COR-L47 (cell line): Measurements from ENCODE around the gene MAN1B1.

Experiments
- DNase-seq: peaks from one replicate; lab custom pipeline; 2025; lab: John Stamatoyannopoulos, UW

The MAN1B1 gene

DNA sequence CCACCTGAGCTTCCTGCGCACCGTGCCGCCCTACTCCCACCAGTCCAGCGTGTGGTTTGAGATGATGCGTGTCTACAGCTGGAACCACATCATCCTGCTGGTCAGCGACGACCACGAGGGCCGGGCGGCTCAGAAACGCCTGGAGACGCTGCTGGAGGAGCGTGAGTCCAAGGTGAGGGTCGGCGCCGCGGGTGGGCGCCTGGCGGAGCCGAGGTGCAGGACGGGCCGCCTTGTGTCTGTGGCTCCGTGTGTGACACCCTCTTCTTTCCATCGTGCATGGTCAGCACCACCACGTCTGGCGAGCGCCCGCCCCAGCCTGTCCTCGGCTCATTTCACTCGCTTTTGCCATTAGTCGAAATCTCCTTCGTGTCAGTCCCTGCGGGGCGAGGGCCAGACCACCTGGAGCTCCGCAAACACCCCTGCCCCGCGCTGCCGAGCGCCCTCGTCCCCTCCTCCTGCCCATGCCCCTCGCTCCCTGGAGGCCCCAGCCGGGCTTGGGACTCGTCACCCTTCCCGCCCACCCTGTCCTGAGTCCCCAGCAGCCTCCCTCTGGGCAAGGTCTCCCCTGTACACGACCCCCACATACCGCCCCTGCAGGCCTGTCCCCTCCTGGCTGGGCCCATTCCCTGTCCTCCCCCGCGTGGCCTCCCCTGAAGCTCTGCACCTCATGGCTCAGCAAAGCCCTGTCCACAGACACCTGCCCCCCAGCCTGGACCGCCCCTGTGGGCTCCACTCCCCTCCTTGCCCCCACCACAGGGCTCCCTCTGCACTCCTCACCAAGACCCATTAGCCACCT, 59.1 kb downstream of the MAN1B1 start:
- no peak for DNase-seq

DNA sequence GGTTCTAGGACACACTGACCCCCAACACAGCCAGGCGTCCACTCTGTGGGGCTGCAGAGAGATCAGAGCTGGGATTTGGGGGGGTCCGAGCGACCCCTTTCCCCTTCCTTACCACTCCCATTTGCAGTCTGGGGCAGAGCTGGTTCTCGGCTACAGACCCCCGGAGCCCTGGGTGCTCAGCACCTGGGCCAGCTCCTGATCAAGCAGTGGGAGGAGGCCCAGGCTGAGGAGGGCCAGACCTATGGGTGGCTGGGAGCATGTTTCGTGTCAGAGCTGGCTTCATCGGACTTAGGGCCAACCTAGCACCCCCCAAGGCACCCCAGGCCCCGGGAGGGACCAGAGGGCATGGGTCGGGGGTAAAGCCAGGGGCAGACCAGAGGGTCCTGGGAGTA, 59.7 kb downstream of the MAN1B1 start:
- no peak for DNase-seq

DNA sequence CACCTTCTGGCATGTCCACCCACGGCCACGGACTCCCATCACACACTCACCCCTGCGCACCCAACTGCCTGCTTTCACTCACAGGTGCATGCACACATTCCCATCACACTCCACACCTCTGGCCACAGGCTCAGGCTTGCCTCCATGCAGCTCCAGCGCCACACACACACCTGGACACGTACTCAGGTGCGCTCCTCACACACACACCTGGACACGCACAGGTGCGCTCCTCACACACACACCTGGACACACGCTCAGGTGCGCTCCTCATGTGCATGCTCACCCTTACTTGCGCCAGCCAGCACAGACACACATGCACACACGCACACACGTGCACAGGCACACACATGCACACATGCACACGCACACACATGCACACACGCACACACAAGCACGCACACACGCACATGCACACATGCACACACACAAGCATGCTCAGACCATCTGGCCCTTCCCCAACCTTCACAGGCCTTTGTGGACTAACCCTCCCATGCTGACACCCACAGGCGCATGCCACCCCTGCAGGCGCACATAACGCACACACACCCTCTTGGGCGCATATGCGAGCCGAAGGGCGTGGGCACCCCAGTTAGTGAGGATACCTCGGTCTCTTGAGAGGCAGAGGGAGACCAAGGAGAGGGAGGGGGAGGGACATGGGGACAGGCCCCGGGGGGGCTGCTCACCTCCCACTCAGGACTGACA, 60.5 kb downstream of the MAN1B1 start:
- no peak for DNase-seq

DNA sequence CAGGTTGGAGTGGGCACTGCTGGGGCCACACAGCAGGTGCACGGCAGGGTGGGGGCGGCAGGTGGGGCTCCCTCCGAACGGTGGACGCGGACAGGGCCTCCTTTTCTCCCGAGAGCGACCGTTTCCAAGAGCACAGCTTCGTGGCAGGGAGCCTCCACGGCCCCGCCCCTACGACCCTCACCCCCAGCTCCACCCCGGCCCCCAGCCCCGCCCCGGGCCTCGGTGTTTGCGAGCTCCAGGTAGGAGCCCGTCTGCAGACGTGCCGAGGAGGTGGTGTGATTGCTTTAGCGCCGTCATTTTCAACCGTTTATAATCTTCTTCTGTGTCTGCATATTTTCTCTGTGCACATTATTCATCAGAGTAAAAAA, 61.0 kb downstream of the MAN1B1 start:
- no peak for DNase-seq

DNA sequence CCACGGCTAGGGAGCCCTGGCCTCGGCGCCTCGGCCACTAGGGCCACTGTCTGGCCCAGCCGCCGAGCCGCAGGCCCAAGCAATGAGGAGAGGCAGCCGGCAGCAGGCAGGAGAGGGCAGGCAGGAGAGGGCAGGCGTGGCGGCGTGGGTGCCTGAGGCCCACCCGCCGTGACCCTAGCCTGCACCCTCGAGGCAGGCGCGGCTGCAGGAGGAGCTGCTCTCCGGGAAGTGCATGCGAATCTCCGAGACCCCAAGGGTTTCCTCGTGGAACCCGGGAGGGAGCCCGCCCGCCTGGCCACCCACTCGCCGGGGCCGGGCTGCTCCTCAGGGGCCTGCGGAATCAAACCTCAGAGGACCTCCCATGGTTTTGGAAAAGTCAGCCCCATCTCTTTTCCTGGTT, 61.5 kb downstream of the MAN1B1 start:
- DNase-seq = no peak

DNA sequence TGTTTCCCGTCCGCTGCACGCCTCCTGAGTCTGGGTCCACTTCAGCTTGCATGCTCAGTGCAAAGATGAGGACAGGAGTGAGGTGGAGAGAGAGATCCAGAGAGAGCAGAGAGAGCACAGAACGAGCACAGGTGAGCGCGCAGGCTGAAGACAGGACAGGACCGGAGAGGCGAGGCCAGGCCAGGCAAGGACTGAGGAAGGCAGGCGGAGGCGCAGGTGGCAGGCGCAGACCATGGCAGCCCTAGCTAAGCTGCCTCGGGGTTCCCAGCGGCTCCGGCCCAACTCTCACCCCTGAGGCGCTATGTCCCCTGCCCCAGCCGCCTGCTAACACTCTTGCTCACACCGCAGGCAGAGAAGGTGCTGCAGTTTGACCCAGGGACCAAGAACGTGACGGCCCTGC, 61.9 kb downstream of the MAN1B1 start:
- no peak for DNase-seq

DNA sequence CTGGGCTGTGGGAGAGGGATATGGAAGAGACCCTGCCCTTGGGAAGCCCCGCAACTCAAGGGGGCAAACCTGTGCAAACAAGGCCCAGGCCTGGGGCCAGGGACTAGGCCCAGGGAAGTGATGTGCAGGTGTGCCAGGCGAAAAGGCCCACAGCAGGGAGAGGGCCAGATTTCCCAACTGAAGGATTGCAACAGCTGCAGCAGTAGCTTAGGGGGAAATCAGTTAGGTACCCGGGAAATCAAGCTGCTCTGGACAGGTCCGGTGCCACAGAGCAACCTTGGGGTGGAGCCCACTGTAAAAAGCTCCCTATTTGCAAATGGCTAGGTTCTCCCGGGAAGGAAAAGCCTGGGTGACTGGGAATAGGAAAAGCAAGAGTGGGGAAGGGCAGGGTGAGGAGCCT, 62.6 kb downstream of the MAN1B1 start:
- DNase-seq = no peak

DNA sequence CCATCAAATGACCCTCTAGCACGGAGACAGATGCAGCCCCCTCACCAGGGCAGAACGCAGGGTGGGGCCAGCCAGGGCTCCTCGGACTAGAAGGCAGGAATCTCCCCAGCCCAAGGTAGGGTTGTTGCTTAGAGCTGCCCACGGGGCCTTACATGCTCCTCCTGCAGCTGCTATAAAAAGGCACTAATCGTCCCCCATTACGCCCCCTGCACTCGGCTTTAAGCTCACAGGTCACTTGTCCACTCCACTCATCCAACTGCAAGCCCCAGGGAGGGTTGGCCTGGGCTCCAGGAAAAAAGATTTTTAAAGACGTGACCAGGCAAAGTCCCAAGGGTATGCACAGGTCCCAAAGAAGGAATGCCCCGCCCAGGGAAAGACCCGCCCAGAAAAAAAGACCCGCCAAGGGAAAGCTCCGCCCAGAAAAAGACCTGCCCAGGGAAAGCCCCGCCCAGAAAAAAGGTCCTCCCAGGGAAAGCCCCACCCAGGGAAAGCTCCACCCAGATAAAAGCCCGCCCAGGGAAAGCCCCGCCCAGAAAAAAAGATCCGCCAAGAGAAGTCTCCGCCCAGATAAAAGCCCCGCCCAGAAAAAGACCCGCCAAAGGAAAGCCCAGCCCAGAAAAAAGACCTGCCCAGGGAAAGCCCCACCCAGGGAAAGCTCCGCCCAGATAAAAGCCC, 63.3 kb downstream of the MAN1B1 start:
- no peak for DNase-seq

DNA sequence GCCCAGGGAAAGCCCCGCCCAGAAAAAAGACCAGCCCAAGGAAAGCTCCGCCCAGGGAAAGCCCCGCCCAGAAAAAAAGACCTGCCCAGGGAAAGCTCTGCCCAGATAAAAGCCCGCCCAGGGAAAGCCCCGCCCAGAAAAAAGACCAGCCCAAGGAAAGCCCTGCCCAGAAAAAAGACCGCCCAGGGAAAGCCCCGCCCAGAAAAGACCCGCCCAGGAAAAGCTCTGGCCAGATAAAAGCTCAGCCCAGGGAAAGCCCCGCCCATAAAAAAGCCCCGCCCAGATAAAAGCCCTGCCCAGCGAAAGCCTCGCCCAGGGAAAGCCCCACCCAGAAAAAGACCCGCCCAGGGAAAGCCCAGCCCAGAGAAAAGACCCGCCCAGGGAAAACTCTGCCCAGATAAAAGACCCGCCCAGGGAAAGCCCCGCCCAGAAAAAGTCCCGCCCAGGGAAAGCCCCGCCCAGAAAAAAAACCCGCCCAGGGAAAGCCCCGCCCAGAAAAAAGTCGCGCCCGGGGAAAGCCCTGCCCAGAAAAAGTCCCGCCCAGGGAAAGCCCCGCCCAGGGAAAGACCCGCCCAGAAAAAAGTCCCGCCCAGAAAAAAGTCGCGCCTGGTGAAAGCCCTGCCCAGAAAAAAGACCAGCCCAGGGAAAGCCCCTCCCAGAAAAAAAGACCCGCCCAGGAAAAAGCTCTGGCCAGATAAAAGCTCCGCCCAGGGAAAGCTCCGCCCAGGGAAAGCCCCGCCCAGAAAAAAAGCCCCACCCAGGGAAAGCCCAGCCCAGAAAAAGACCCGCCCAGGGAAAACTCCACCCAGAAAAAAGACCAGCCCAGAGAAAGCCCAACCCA, 64.1 kb downstream of the MAN1B1 start:
- no peak for DNase-seq

DNA sequence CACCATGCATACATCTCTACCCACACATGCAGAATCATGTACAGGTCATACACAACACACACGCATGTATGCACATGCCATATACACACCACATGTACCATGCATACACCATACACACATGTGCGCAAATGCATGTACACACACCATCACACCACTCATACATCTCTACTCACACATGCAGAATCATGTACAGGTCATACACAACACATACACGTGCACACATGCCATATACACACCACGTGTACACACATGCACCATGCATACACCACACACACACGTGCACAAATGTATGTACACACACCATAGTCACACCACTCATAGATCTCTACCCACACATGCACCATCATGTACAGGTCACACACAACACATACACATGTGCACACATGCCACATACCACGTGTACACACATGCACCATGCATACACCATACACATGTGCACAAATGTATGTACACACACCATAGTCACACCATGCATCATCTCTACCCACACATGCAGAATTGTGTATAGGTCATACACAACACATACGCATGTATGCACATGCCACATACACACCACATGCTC, 66.1 kb downstream of the MAN1B1 start:
- DNase-seq = no peak

DNA sequence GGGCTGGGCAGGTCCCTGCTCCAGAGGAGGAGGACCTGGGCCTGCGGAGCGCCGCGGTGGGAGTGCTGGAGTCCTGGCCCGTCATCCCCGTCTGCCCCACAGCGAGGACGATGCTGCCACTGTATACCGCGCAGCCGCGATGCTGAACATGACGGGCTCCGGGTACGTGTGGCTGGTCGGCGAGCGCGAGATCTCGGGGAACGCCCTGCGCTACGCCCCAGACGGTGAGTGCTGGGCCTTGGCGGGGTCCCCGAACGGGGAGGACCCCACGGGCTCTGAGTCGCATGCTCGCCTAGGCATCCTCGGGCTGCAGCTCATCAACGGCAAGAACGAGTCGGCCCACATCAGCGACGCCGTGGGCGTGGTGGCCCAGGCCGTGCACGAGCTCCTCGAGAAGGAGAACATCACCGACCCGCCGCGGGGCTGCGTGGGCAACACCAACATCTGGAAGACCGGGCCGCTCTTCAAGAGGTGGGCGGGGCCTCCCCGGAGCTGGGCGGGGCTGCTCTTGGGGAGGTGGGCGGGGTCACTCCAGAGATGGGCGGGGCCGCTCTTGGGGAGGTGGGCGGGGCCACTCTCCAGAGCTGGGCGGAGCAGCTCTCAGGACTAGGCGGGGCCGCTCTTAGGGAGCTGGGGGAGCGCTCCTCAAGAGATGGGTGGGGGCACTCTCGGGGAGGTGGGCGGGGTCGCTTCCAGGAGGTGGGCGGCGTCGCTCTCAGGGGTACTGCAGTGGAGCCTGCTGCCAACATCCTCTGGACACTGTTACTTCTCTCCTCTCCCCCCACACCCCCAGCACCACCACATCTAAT, 70.0 kb downstream of the MAN1B1 start:
- no peak for DNase-seq

DNA sequence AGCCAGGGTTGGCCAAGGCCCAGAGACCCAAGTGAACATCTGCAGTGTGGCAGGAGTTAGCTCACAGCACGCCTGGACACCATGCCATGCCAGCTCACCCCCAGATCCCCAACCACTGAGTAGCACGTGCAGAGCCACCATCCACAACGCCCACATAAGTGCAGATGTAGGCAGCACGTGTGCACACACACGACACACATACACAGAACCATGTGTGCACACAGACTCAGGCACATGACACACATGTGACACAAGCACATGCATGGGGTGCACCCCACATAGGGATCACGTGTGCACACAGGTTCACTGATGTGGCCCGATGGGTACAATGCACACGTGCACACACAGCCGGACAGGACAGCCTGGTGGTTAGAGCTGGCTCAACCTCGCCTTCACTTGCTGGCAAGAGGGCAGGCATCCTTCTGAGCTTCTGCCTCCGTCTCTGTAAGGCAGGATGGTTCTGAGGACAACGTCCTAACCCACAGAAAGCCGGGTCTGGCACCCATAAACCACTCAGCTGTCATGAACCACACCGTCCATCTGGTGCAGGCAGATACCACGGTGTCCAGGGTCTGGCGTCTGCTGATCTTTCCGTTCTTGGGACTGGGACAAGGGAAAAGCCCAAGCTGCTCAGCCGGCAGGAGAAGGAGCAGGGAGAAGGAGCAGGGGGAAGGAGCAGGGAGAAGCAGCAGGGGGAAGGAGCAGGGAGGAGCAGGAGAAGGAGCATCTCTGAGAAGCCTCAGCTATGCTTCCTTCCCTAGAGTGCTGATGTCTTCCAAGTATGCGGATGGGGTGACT, 71.0 kb downstream of the MAN1B1 start:
- no peak for DNase-seq

DNA sequence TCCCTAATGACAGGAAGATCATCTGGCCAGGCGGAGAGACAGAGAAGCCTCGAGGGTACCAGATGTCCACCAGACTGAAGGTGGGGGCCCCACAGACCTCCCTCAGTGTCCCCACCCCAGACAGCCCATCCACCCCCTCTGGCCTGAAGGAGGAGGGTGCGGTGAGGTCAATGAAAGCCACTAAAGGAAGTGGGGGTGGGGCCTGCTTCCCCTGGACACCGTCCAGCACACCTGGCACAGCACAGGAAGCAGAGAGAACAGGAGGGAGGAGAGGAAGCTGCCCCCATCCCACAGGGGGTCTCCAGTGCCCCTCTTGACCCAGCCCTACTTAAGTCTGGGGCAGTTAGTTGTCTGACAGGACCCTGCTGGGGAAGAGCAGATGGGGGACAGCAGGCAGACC, 71.8 kb downstream of the MAN1B1 start:
- DNase-seq = no peak
